Loucy (cell line): ENCODE data around the gene FCER2.

ENCODE experiments used
- CTCF ChIP-seq: fragments of 200-600 bp; sonication (generic); conservative IDR thresholded peaks from 2 replicates; pipeline ENCODE4 v1.5.1; 2014; ENCODE audit warnings: mild to moderate bottlenecking, antibody characterized with exemption, low read length
- EZH2phosphoT487 ChIP-seq: fragments of 200-600 bp; IDR thresholded peaks from 2 replicates; pipeline ENCODE4 v1.6.1; 2018; ENCODE audit warnings: antibody characterized with exemption, mild to moderate bottlenecking, moderate library complexity, borderline replicate concordance

GRCh38 chr19:7701049-7701653 lies 780 bp downstream of the FCER2 start:
- TF ChIP-seq CTCF (no peak), EZH2phosphoT487 (no peak)
